Amniotic epithelial cell (primary cell): ENCODE results near the gene MRPL17.
"Not testable (repeated sequence)": the region's sequence is repeated elsewhere in the genome, so short reads cannot be mapped to it uniquely, and the experiment has no call there.

Experiments used
- DNase-seq: peaks from one replicate; pipeline ENCODE4 v3.0.0-alpha.2; 2010; ENCODE audit warnings: low read depth

The MRPL17 gene

DNA sequence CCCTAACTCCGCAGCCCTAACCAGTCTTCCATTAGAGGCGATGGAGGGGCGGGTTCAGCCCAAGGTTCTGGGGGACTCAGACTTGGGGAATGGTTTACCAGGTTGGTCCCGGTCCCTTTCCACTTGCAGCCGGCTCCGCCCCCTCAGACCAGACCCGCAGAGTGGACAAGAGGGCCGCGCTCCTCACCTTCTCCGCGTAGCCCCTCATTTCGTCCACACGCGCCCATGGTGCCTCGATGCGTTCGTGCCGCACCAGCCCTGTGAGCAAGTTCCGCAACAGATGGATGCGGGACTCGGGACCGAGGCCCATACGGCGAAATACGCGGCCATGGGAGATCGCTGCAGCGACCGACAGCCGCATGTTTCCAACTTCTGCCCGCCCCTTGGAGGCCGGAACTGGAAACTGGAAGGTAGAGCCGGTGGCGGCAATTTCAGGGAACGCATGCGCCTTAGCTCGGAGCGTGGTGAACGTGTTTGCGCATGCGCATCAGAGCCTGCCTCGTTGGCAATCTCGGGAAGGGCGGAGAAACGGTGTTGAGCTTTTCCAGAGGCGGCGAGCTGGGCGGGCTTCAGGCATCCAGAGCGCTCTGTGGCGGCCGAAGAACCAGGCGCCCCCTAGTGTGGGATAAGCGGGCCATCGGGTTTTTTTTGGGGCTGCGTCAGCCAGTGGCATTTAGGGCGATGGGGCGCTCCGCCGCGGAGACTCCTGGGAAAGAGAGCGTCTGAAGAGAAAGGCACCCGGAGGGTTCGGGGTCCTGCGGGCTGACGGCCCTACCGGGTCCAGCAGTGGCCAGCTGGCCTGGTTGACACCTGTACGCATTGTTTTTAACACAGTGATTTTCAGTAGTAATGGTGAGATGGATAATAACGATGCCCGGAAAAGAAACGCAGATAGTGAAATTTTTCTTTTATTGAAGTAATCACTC is at the start of gene MRPL17:
Gene MRPL17 (minus strand): TSS at position 405 of the 926 bp plus-strand sequence. CDS start 44 bp downstream, at position 361.
- DNase-seq, result peak; percentile 96

GRCh38 chr11:6727971-6728760 is 45.0 kb upstream of the MRPL17 start:
- DNase-seq, result no peak

- DNase-seq, result no peak
Measured at GRCh38 chr11:6725386-6725896, 42.3 kb upstream of the MRPL17 start.

GRCh38 chr11:6724013-6724412 is 40.9 kb upstream of the MRPL17 start:
- DNase-seq, result no peak

DNA sequence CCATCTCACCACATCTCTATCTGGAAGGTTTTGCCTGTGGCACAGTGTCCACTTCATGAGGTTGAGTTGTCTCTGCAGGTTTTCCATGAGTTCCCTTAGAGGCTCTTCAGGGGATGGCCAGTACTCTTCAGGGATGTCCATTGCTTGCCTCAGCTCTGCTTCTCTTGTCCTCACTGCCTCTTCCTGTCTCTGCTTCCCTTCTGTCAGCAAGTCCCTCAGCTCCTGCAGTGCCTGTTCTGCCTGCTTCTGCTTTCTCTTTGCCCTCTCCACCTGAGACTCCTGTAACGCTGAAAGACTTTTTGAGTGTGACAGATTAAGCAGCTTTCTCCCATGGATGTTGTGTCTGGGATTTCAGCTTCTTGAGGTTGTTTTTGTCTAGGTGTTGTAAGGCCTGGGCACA is 38.2 kb upstream of the MRPL17 start:
- DNase-seq, result no peak

GRCh38 chr11:6719576-6719975 is 36.4 kb upstream of the MRPL17 start:
- DNase-seq, result no peak

DNA sequence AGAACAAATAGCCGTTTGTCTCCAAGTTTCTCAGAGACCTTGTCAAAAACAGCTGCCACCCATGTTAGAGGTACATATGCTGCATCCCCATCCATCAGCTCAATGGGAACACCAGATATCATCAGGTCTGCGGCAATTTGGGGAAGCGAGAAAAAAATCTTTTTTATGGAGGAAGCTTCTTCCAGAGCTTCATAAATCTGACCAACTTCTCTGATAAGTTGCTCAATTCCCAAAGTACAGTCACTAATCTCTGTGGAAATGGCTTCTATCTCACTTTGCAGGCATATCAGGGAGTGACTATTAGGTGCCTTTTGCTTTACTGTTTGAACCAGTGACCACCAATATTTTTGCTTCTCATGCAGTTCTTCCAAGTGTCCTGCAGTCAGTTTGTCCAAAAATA is 34.3 kb upstream of the MRPL17 start:
- DNase-seq, result no peak

DNA sequence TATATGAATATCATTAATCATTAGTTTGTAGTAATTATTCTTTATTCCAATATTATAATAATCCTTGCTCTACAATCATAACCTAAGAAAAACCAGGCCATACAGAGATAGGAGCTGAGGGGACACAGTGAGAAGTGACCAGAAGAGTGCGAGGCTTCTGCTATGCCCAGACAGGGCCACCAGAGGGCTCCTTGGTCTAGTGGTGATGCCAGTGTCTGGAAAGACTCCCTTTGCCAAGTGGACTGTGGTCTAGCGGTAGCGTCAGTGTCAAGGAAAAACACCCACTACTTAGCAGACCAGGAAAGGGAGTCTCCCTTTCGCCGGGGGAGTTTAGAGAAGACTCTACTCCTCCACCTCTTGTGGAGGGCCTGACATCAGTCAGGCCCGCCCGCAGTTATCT is 28.4 kb upstream of the MRPL17 start:
- peak; percentile 6 for DNase-seq

- DNase-seq, result no peak
Measured at GRCh38 chr11:6708876-6709275, 25.7 kb upstream of the MRPL17 start.

DNA sequence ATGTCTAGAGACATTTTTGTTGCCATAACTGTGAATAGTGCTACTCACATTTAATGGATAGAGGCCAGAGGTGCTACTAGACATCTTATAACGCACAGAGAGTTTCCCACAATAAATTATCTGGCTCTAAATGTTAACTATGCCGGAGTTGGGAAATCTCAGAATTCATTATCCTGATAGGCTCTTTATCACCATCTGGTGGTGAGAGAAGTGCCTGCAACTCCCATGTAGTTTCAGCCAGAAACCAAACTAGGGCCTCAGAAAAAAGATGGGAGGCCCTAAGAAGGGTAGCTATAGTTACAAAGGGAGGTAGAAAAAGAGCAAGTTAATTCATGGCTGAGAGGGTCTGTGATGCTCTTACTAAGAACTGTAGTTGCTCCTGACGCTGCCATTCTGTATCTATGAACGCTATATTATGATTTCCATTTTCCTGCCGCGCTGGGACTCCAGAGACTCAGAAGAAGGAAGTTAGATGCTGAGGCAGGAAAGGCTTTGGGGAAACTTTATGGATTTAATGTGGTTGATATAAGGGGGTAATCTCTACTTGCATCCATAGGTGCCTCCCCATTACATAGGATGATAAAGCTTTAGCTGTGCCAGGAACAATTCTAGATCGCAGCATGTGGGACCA is 22.9 kb upstream of the MRPL17 start:
- DNase-seq, result peak; percentile 71

GRCh38 chr11:6703247-6704063 is 20.3 kb upstream of the MRPL17 start:
- peak; percentile 75 for DNase-seq

DNA sequence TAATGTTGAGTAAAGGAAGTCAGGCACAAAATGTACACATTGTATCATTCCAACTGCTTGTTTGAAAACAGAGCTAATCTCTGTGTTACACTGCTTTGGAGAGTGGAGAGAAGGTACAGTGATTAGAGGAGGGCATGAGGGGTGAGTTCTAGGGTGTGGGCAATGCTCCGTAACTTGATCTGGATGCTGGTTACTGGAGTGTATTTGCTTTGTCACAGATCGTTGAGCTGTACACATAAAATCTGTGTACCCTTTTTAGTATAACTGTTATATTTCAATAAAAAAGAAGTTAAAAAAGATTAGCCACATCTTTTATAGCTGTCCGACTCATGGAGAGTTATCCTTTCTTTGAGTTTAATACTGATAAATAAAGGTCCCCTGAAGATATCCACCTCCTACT is 18.8 kb upstream of the MRPL17 start:
- not testable (repeated sequence) for DNase-seq

DNA sequence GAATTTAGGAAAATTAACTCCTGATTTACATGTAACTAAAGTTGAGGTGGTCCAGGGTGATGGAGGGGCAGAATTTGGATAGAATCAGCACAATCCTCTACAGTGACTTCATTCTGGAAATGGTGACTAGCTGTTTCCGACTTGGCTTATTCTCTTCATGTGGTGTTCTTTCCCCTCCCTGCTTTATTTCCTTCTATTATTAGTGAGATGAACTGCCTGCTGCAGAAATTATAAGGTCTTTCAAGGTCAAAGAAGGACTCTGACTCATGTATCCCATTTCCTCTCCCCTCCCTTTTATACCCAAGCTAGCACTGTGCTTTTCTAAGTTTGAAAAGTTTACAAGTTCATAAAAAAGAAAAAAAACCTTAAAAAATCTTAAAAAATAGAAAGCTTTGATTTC is 12.2 kb upstream of the MRPL17 start:
- DNase-seq, result peak; percentile 61

DNA sequence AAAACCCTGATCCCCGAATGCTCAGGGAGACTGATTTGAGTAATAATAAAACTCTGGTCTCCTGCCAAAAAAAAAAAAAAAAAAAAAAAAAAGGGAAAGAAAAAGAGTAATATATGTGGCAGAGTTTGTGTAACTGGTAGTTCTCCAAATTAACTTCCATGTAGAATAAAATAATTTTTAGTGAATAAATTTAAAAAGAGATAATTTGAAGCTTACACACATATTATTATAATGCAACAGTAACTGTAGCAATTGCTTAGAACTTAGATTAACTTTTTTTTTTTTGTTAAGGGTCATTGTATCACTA is 11.0 kb upstream of the MRPL17 start:
- DNase-seq, result no peak

DNA sequence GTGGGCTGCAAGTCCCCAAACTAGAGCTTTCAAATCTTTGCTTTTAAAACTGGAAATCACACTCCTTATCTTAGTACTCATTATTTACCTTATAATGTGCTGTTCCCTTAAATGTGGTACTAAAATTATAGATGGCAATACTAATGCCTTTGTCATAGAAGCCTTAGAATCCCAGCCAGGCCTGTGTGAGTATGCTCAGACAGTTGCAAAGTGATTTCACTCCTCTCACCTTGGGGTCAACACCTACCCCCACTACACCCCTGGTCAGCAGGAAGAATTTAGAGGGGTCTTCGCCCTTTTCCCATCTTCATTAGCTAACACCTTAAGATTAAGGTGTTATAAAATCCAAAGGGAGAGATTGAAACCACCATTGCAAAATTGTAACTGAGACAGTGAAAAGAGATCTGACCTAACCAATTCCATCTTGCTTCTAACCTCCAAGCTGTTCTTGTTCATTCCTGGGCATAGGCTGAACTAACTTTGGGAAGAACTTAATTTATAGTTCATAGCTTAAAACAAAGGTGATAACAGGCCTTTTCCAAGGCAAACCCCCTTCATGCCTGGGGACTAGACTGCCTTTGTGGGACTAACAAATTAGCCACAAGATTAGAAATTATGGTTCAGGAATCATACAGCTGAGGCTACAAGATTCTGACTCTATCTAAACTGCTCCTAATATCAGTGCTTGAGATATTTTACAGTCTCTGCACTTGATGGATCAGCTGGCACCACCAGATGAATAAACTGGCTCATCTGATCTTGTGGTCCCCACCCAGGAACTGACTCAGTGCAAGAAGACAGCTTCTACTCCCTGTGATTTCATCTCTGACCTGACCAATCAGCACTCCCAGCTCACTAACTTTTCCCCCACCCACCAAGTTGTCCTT is 10.4 kb upstream of the MRPL17 start:
- DNase-seq, result peak; percentile 92

DNA sequence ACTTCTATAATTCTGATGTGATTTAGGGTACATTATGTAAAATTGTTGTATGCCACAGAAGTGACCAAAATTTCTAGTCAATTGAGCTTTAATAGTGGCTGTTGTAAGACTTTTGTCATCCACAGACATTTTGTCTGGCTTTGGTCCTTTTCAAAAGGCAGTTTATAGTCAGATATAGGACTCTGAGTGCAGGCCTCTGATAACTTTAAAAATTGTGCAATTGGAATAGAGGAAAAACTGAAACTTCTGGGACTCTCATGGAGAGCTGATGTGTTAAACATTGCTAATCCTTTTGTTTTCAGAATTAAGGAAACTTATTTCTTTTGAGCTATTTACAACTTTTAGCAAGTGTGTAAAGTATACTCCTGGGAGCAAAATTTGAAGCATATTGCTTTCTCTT is 9.0 kb upstream of the MRPL17 start:
- no peak for DNase-seq

- DNase-seq, result not testable (repeated sequence)
Measured at GRCh38 chr11:6690431-6691132, 7.4 kb upstream of the MRPL17 start.

GRCh38 chr11:6687876-6688275 is 4.7 kb upstream of the MRPL17 start:
- no peak for DNase-seq

- DNase-seq, result no peak
Measured at GRCh38 chr11:6686006-6686405, 2.9 kb upstream of the MRPL17 start.

DNA sequence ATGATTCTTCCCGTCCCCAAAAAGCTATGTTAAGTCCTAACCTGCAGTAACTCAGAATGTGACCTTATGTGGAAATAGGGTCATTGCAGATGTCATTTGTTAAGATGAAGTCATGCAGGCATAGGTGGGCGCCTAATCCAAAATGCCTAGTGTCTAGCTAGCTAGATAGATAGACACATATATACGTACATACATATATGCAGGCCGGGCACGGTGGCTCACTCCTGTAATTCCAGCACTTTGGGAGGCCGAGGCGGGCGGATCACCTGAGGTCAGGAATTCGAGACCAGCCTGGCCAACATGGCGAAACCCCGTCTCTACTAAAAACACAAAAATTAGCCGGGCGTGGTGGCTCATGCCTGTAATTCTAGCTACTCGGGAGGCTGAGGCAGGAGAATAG is 928 bp upstream of the MRPL17 start:
- DNase-seq, result not testable (repeated sequence)
